ENCODE measurements around the gene AKR1C4. TPM values are rescaled to one million over a fixed set of nuclear protein-coding genes. Genes with fewer than 3 reads are reported as not detected.

AKR1C4 gene
- total and polyA plus RNA-seq, 8 donors: not detected

DNA sequence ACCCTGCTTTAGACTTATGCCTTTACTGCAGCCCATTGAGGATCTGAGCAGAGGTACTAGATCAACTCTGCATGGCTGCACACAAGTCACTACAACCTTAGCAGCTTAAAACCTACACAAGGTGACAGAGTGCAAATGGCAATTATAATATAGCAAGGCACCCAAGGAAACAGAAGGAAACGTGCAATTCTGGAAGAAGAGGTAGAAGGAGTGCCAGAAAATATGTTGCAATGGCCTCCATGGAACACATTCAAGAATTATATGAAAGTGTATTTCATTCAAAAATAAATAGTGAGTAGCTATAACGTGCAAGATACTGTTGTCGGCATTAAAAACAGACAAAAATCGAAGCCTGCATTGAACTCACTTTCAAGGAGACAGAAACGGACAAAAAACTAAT lies 8.8 kb upstream of the AKR1C4 start:
- TF ChIP-seq, protein P1, sequence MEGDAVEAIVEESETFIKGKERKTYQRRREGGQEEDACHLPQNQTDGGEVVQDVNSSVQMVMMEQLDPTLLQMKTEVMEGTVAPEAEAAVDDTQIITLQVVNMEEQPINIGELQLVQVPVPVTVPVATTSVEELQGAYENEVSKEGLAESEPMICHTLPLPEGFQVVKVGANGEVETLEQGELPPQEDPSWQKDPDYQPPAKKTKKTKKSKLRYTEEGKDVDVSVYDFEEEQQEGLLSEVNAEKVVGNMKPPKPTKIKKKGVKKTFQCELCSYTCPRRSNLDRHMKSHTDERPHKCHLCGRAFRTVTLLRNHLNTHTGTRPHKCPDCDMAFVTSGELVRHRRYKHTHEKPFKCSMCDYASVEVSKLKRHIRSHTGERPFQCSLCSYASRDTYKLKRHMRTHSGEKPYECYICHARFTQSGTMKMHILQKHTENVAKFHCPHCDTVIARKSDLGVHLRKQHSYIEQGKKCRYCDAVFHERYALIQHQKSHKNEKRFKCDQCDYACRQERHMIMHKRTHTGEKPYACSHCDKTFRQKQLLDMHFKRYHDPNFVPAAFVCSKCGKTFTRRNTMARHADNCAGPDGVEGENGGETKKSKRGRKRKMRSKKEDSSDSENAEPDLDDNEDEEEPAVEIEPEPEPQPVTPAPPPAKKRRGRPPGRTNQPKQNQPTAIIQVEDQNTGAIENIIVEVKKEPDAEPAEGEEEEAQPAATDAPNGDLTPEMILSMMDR (IDR thresholded peaks at IDR 0.05): no peak
- intact Hi-C loops (cut with DNase I): no loop called here
- Histone ChIP-seq H3K36me3 (no peaks in the 10 kb centered on the region), H3K9me3 (no peaks in the 10 kb centered on the region), H3K27me3 (no peaks in the 10 kb centered on the region), H3K4me3 (no peak overlapping the region), H3K4me1 (no peaks in the 10 kb centered on the region), H3K27ac (no peak overlapping the region)
- peak in 2 of 4 donors; percentile 25 to 34 for DNase-seq
- no peak for ATAC-seq

DNA sequence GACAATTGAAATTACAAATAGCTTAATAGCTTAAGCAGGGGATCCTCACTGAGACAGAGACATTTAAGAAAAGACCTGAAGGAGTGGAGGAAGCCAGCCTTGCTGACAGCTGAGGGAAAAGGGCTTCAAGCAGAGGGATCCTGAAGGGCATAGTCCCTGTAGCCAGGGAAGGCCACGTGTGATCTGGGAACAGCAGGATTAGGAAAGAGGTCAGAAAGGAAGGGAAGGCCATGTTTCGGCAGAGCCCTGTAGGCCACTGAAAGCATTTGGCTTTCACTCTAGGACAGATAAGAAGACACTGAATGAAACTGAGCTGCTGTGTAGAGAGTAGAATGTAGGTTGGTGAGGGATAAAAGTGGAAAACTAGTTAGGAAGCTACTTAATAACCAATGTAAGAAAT lies 8.3 kb upstream of the AKR1C4 start:
- DNase-seq (no peak), ATAC-seq (no peak)
- H3K4me3 ChIP-seq: no peak overlapping the region
- H3K9me3 ChIP-seq: no peaks in the 10 kb centered on the region
- TF ChIP-seq, protein P1 (IDR thresholded peaks at IDR 0.05): no peak
- H3K27me3 ChIP-seq: no peaks in the 10 kb centered on the region
- no peaks in the 10 kb centered on the region for H3K4me1 ChIP-seq
- H3K36me3 ChIP-seq: no peaks in the 10 kb centered on the region
- intact Hi-C loops (cut with DNase I): no loop called here
- no peak overlapping the region for H3K27ac ChIP-seq

DNA sequence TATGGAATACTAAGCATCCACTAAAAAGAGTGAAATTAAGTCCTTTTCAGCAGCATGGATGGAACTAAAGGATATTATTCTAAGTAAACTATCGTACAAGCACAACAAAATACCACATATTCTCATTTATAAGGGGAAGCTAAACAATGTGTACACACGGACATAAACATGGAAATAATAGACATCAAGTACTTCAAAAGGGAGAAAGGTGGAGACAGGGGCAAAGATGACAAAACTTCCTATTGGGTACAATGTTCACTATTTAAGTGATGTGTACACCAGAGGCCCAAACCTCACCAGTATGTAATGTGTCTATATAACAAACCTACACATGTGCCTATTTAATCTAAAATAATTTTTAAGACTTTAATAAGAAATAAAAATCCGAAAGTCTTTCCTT lies 2.2 kb upstream of the AKR1C4 start:
- Histone ChIP-seq H3K4me1 (no peaks in the 10 kb centered on the region), H3K4me3 (no peak overlapping the region), H3K36me3 (no peaks in the 10 kb centered on the region), H3K27me3 (no peaks in the 10 kb centered on the region), H3K9me3 (no peaks in the 10 kb centered on the region), H3K27ac (no peak overlapping the region)
- DNase-seq (no peak), ATAC-seq (no peak)
- intact Hi-C loops (cut with DNase I): no loop called here
- TF ChIP-seq, protein P1 (IDR thresholded peaks at IDR 0.05): no peak

DNA sequence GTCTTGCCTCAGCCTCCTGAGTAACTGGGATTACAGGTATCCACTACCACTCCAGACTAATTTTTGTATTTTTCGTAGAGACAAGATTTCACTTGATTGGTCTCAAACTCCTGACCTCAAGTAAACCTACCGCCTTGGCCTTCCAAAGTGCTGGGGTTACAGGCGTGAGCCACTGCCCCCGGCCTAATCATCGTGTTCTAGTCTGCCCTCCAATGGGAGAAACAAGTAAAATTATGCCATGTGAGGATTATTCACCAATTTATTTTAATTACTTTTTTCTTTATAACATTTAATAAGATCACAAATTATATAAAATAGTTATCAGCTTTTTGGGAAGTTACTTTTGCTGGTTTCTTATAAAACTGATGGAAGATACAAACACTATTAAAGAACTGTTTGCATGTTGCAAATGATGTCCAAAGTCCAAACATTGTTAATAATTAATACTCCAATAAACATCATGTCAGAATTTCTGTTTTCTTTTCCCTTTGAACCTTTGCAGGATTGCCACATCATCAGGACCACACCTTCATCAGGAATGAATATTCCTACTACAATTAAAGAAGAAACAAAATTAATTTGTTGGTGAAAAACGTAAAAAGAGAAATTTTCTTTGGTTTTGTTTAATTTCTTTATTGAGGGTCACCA lies 786 bp upstream of the AKR1C4 start:
- H3K27ac ChIP-seq: no peak overlapping the region
- TF ChIP-seq, protein P1 (IDR thresholded peaks at IDR 0.05): no peak

DNA sequence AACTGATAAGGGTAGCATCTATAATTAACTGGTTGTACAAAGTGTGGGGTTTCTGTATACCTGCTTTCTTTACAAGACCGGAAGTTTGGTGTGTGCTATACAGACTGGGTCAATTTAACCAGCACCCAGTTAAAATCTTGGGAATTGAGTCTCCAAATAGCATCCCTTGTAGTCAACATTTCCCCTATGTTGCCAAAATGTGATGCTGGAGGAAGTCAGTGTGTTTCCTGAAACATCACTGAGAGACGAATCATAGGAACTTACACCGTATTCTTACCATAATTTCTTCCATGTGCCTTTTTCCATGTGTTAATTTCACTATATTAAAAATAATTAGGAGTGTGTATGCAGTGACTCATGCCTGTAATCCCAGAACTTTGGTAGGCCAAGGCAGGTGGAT lies 1.7 kb downstream of the AKR1C4 start:
- no peaks in the 10 kb centered on the region for H3K27me3 ChIP-seq
- no peak overlapping the region for H3K4me3 ChIP-seq
- peaks cover 0 to 18% of the 10 kb centered on the region in 2 donors for H3K9me3 ChIP-seq
- TF ChIP-seq, protein P1 (IDR thresholded peaks at IDR 0.05): no peak
- H3K4me1 ChIP-seq: no peaks in the 10 kb centered on the region
- H3K36me3 ChIP-seq: no peaks in the 10 kb centered on the region
- no peak overlapping the region for H3K27ac ChIP-seq
- ATAC-seq (no peak), DNase-seq (no peak)
- intact Hi-C loops (cut with DNase I): no loop called here

More for the DNA sequence above, 786 bp upstream of the AKR1C4 start:
- DNase-seq (no peak), ATAC-seq (no peak)
- H3K9me3 ChIP-seq: no peaks in the 10 kb centered on the region
- H3K4me1 ChIP-seq: no peaks in the 10 kb centered on the region
- H3K4me3 ChIP-seq: no peak overlapping the region
- no peaks in the 10 kb centered on the region for H3K36me3 ChIP-seq
- no peaks in the 10 kb centered on the region for H3K27me3 ChIP-seq
- intact Hi-C loops (cut with DNase I): no loop called here

Measured in left lung (tissue), 10 donors.